Measurements from ENCODE around the gene GTF2A1L.

GTF2A1L gene

GRCh38 chr2:48583961-48584360 lies 33.7 kb upstream of the GTF2A1L start:
- no peak for TF ChIP-seq CTCF (conservative IDR thresholded peaks at IDR 0.05; ENCODE audit: control insufficient read depth, insufficient read depth, low read depth, low read length)
- no peak for DNase-seq (ENCODE audit: low read depth)
- no peak overlapping the region for H3K4me3 ChIP-seq (ENCODE audit: control insufficient read depth, low read depth, low read length)

- TF ChIP-seq CTCF (conservative IDR thresholded peaks at IDR 0.05; ENCODE audit: control insufficient read depth, insufficient read depth, low read depth, low read length), result no peak
- H3K4me3 ChIP-seq (ENCODE audit: control insufficient read depth, low read depth, low read length), result no peak overlapping the region
- no peak for DNase-seq (ENCODE audit: low read depth)
Observed at GRCh38 chr2:48584551-48584950, 33.1 kb upstream of the GTF2A1L start.

GRCh38 chr2:48586433-48586832 lies 31.2 kb upstream of the GTF2A1L start:
- no peak for TF ChIP-seq CTCF (conservative IDR thresholded peaks at IDR 0.05; ENCODE audit: control insufficient read depth, insufficient read depth, low read depth, low read length)
- no peak overlapping the region for H3K4me3 ChIP-seq (ENCODE audit: control insufficient read depth, low read depth, low read length)
- DNase-seq (ENCODE audit: low read depth), result no peak

- DNase-seq (ENCODE audit: low read depth), result no peak
- H3K4me3 ChIP-seq (ENCODE audit: control insufficient read depth, low read depth, low read length), result no peak overlapping the region
- TF ChIP-seq CTCF (conservative IDR thresholded peaks at IDR 0.05; ENCODE audit: control insufficient read depth, insufficient read depth, low read depth, low read length), result no peak
Observed at GRCh38 chr2:48587560-48587959, 30.1 kb upstream of the GTF2A1L start.

GRCh38 chr2:48587961-48588360 lies 29.7 kb upstream of the GTF2A1L start:
- no peak for TF ChIP-seq CTCF (conservative IDR thresholded peaks at IDR 0.05; ENCODE audit: control insufficient read depth, insufficient read depth, low read depth, low read length)
- no peak for DNase-seq (ENCODE audit: low read depth)
- no peak overlapping the region for H3K4me3 ChIP-seq (ENCODE audit: control insufficient read depth, low read depth, low read length)

GRCh38 chr2:48588745-48589144 lies 28.9 kb upstream of the GTF2A1L start:
- DNase-seq (ENCODE audit: low read depth), result no peak
- no peak overlapping the region for H3K4me3 ChIP-seq (ENCODE audit: control insufficient read depth, low read depth, low read length)
- no peak for TF ChIP-seq CTCF (conservative IDR thresholded peaks at IDR 0.05; ENCODE audit: control insufficient read depth, insufficient read depth, low read depth, low read length)

- H3K4me3 ChIP-seq (ENCODE audit: control insufficient read depth, low read depth, low read length), result no peak overlapping the region
- peak; percentile 58 for DNase-seq (ENCODE audit: low read depth)
- TF ChIP-seq CTCF (conservative IDR thresholded peaks at IDR 0.05; ENCODE audit: control insufficient read depth, insufficient read depth, low read depth, low read length), result peak; percentile 80
Observed at GRCh38 chr2:48589170-48589767, 28.4 kb upstream of the GTF2A1L start.
